ENCODE data around the gene ACAA1. TPM values are rescaled to one million over a fixed set of nuclear protein-coding genes. Genes with fewer than 3 reads are reported as not detected.

Gene ACAA1
- total and polyA plus RNA-seq, 2 of the 13 experiments (the other 11 are each of a cell fraction or from before 2014, with no cell fraction given) = 60.8 to 188 TPM

- Histone ChIP-seq H3K9ac (ENCODE audit: insufficient read depth, low read depth, low read length) (no peak overlapping the region), H3K4me3 (replicated peaks in 1 of 3; ENCODE audit: insufficient read depth in 1 of 3, low read depth in 2 of 3, low read length in 3 of 3) (no peak overlapping the region), H3K27me3 (ENCODE audit: control insufficient read depth in 1 of 2, insufficient read depth in 2 of 2, low read length in 2 of 2) (no peaks in the 10 kb centered on the region), H3K4me1 (ENCODE audit: insufficient read depth, low read length) (peaks cover 58% of the 10 kb centered on the region), H4K20me1 (ENCODE audit: insufficient read depth, low read length) (peaks cover 53% of the 10 kb centered on the region), H3K36me3 (replicated peaks in 1 of 2; ENCODE audit: control insufficient read depth in 1 of 2, insufficient read depth in 2 of 2, low read length in 2 of 2) (peaks cover 39 to 77% of the 10 kb centered on the region in 2 experiments), H2AFZ (ENCODE audit: low read length) (no peak overlapping the region), H3K27ac (ENCODE audit: extremely low read length, insufficient read depth, low read length) (no peak overlapping the region), H3K9me3 (ENCODE audit: low read length) (no peaks in the 10 kb centered on the region), H3K79me2 (ENCODE audit: insufficient read depth, low read length) (peaks cover 13% of the 10 kb centered on the region), H3K4me2 (ENCODE audit: low read depth, low read length) (no peak overlapping the region)
- BruUV-seq (replicated peaks) = no TSS peak
- intact Hi-C loops (cut with micrococcal nuclease; ENCODE audit: unreplicated experiment) (no loop called here), in situ Hi-C loops (cut with HindIII; ENCODE audit: extremely low pct_ligation_motif_present, low pct_unique_long_range_greater_than_20kb) (no loop called here)
- ChIA-PET CTCF (ENCODE audit: low intra/inter-chr PET ratio, low total read pairs) (no interaction called here), POLR2A (interaction anchor here (7.7 to 8.0 kb wide), 2 partner anchors 8 to 16 kb away, joined by 64 to 87 read pairs; partner anchors contain the start of genes ACAA1 and MYD88)
- WGBS (ENCODE audit: low lambda C conversion rate) = 96% methylated on average over 7 of the region's 9 CpGs
- TF ChIP-seq MLXIP (CRISPR knock-in tag; IDR thresholded peaks at IDR 0.05; ENCODE audit: borderline replicate concordance) = no peak
- no peak for FAIRE-seq
- ATAC-seq = no peak
- no peak for DNase-seq (ENCODE audit: low spot score)
Measured at GRCh38 chr3:38122712-38123290, 14.1 kb downstream of the ACAA1 start.

- H3K4me1 ChIP-seq (ENCODE audit: insufficient read depth, low read length) = peaks cover 53% of the 10 kb centered on the region
- in situ Hi-C loops (cut with HindIII; ENCODE audit: extremely low pct_ligation_motif_present, low pct_unique_long_range_greater_than_20kb) = no loop called here
- WGBS (ENCODE audit: low lambda C conversion rate) = 98% methylated on average over 9 of the region's 13 CpGs
Measured at GRCh38 chr3:38121832-38122461, 15.0 kb downstream of the ACAA1 start.

More at GRCh38 chr3:38121832-38122461, 15.0 kb downstream of the ACAA1 start:
- Histone ChIP-seq H3K4me2 (ENCODE audit: low read depth, low read length) (no peak overlapping the region), H3K27ac (ENCODE audit: extremely low read length, insufficient read depth, low read length) (no peak overlapping the region), H3K79me2 (ENCODE audit: insufficient read depth, low read length) (peaks cover 9% of the 10 kb centered on the region), H2AFZ (ENCODE audit: low read length) (no peak overlapping the region), H3K9ac (ENCODE audit: insufficient read depth, low read depth, low read length) (no peak overlapping the region), H3K36me3 (replicated peaks in 1 of 2; ENCODE audit: control insufficient read depth in 1 of 2, insufficient read depth in 2 of 2, low read length in 2 of 2) (peaks cover 33 to 69% of the 10 kb centered on the region in 2 experiments), H4K20me1 (ENCODE audit: insufficient read depth, low read length) (peaks cover 50% of the 10 kb centered on the region), H3K4me3 (replicated peaks in 1 of 3; ENCODE audit: insufficient read depth in 1 of 3, low read depth in 2 of 3, low read length in 3 of 3) (no peak overlapping the region), H3K27me3 (ENCODE audit: control insufficient read depth in 1 of 2, insufficient read depth in 2 of 2, low read length in 2 of 2) (no peaks in the 10 kb centered on the region), H3K9me3 (ENCODE audit: low read length) (no peaks in the 10 kb centered on the region)
- BruUV-seq (replicated peaks) = no TSS peak
- FAIRE-seq (no peak), DNase-seq (ENCODE audit: low spot score) (no peak), ATAC-seq (no peak)
- POLR2A ChIA-PET = interaction anchor here (7.7 to 8.0 kb wide), 2 partner anchors 9 to 17 kb away, joined by 64 to 87 read pairs; partner anchors contain the start of genes ACAA1 and MYD88
- TF ChIP-seq HNRNPL (IDR thresholded peaks at IDR 0.05; ENCODE audit: low read depth, low read length) (0 out of 2 replicates have a peak, but pooled peaks have one; percentile 4), AGO2 (optimal IDR thresholded peaks at IDR 0.05; ENCODE audit: low read depth, low read length) (peak; percentile 64), ZNF451 (CRISPR knock-in tag; IDR thresholded peaks at IDR 0.05) (no peak), SRY (CRISPR knock-in tag; IDR thresholded peaks at IDR 0.05) (0 out of 2 replicates have a peak, but pooled peaks have one; percentile 37), ZNF687 (CRISPR knock-in tag; IDR thresholded peaks at IDR 0.05) (peak; percentile 15; the same call in 1 of the 2 replicates), SETDB1 (CRISPR knock-in tag; IDR thresholded peaks at IDR 0.05; ENCODE audit: borderline replicate concordance) (no peak), RBFOX2 (IDR thresholded peaks at IDR 0.05; ENCODE audit: low read depth, low read length) (peak; percentile 23; the same call in 1 of the 2 replicates)
- CTCF ChIA-PET (ENCODE audit: low intra/inter-chr PET ratio, low total read pairs) = no interaction called here
- intact Hi-C loops (cut with micrococcal nuclease; ENCODE audit: unreplicated experiment) = no loop called here
